ENCODE measurements around the gene RAB10. TPM values are rescaled to one million over a fixed set of nuclear protein-coding genes. Genes with fewer than 3 reads are reported as not detected.

RAB10 gene
- total RNA-seq, 1 experiment from 2014 or later = 140 TPM

- peak overlapping the region; percentile 82 for H3K27ac ChIP-seq (ENCODE audit: low read depth, low read length, poor library complexity, severe bottlenecking)
- CTCF ChIA-PET = interaction anchor here (1.3 kb wide), 1 partner anchor 76 kb away, joined by 3 read pairs; no protein-coding TSS in a partner anchor
Observed at GRCh38 chr2:26067980-26068507, 34.2 kb downstream of the RAB10 start.

GRCh38 chr2:26068602-26069298 is 34.9 kb downstream of the RAB10 start:
- ChIA-PET POLR2A (ENCODE audit: low non-redundant PET) (no interaction called here), CTCF (interaction anchor here (1.3 kb wide), 1 partner anchor 77 kb away, joined by 3 read pairs; no protein-coding TSS in a partner anchor)
- intact Hi-C loops (cut with micrococcal nuclease; ENCODE audit: unreplicated experiment) = no loop called here
- DNase-seq (ENCODE audit: low spot score) = peak; percentile 86
- Histone ChIP-seq H3K36me3 (ENCODE audit: insufficient read depth, low read length, poor library complexity, severe bottlenecking) (no peaks in the 10 kb centered on the region), H3K9me3 (ENCODE audit: low read depth, low read length, poor library complexity, severe bottlenecking) (no peaks in the 10 kb centered on the region), H3K27ac (ENCODE audit: low read depth, low read length, poor library complexity, severe bottlenecking) (peak overlapping the region; percentile 82), H3K4me1 (ENCODE audit: insufficient read depth, low read length, poor library complexity, severe bottlenecking) (peaks cover 25% of the 10 kb centered on the region), H3K27me3 (replicated peaks; ENCODE audit: insufficient read depth, low read depth, low read length, poor library complexity) (no peaks in the 10 kb centered on the region), H3K4me3 (ENCODE audit: low read depth, low read length, poor library complexity, severe bottlenecking) (no peak overlapping the region)
- BruUV-seq (replicated peaks) = no TSS peak
- TF ChIP-seq EZH2 (IDR thresholded peaks at IDR 0.05; ENCODE audit: borderline replicate concordance, low read depth, low read length, poor library complexity, severe bottlenecking) = no peak

More at GRCh38 chr2:26067980-26068507, 34.2 kb downstream of the RAB10 start:
- Histone ChIP-seq H3K4me3 (ENCODE audit: low read depth, low read length, poor library complexity, severe bottlenecking) (no peak overlapping the region), H3K27me3 (replicated peaks; ENCODE audit: insufficient read depth, low read depth, low read length, poor library complexity) (no peaks in the 10 kb centered on the region), H3K9me3 (ENCODE audit: low read depth, low read length, poor library complexity, severe bottlenecking) (no peaks in the 10 kb centered on the region), H3K4me1 (ENCODE audit: insufficient read depth, low read length, poor library complexity, severe bottlenecking) (peaks cover 23% of the 10 kb centered on the region), H3K36me3 (ENCODE audit: insufficient read depth, low read length, poor library complexity, severe bottlenecking) (no peaks in the 10 kb centered on the region)
- DNase-seq (ENCODE audit: low spot score) = no peak
- POLR2A ChIA-PET (ENCODE audit: low non-redundant PET) = no interaction called here
- intact Hi-C loops (cut with micrococcal nuclease; ENCODE audit: unreplicated experiment) = no loop called here
- no TSS peak for BruUV-seq (replicated peaks)
- no peak for TF ChIP-seq EZH2 (IDR thresholded peaks at IDR 0.05; ENCODE audit: borderline replicate concordance, low read depth, low read length, poor library complexity, severe bottlenecking)
- no peak for TF ChIP-seq CTCF (conservative IDR thresholded peaks at IDR 0.05; ENCODE audit: low read depth, low read length)

- no peak overlapping the region for H3K27ac ChIP-seq (ENCODE audit: low read depth, low read length, poor library complexity, severe bottlenecking)
- CTCF ChIA-PET = no interaction called here
- no peaks in the 10 kb centered on the region for H3K9me3 ChIP-seq (ENCODE audit: low read depth, low read length, poor library complexity, severe bottlenecking)
- intact Hi-C loops (cut with micrococcal nuclease; ENCODE audit: unreplicated experiment) = no loop called here
- no peaks in the 10 kb centered on the region for H3K27me3 ChIP-seq (replicated peaks; ENCODE audit: insufficient read depth, low read depth, low read length, poor library complexity)
- no peak for DNase-seq (ENCODE audit: low spot score)
- no peaks in the 10 kb centered on the region for H3K36me3 ChIP-seq (ENCODE audit: insufficient read depth, low read length, poor library complexity, severe bottlenecking)
- TF ChIP-seq CTCF (conservative IDR thresholded peaks at IDR 0.05; ENCODE audit: low read depth, low read length) (no peak), EZH2 (IDR thresholded peaks at IDR 0.05; ENCODE audit: borderline replicate concordance, low read depth, low read length, poor library complexity, severe bottlenecking) (no peak)
- BruUV-seq (replicated peaks) = no TSS peak
- peaks cover 30% of the 10 kb centered on the region for H3K4me1 ChIP-seq (ENCODE audit: insufficient read depth, low read length, poor library complexity, severe bottlenecking)
- POLR2A ChIA-PET (ENCODE audit: low non-redundant PET) = no interaction called here
- no peak overlapping the region for H3K4me3 ChIP-seq (ENCODE audit: low read depth, low read length, poor library complexity, severe bottlenecking)
Observed at GRCh38 chr2:26070730-26071129, 36.8 kb downstream of the RAB10 start.
